Erythroblast (primary cell): Measurements from ENCODE around the gene COX5B.
"Not testable (repeated sequence)": the region's sequence is repeated elsewhere in the genome, so short reads cannot be mapped to it uniquely, and the experiment has no call there.

Experiments used
- DNase-seq, 2 experiments: peaks; one replicate each; lab custom pipeline; 2025; lab: John Stamatoyannopoulos, UW
- GATA1 ChIP-seq: IDR thresholded peaks from 2 replicates; pipeline ENCODE4 v1.6.1; 2011; ENCODE audit warnings: low read depth, mild to moderate bottlenecking, control low read depth, low read length, moderate library complexity
- POLR2A ChIP-seq: IDR thresholded peaks from 2 replicates; pipeline ENCODE4 v1.6.1; 2011; ENCODE audit warnings: mild to moderate bottlenecking, low read length

COX5B gene

DNA sequence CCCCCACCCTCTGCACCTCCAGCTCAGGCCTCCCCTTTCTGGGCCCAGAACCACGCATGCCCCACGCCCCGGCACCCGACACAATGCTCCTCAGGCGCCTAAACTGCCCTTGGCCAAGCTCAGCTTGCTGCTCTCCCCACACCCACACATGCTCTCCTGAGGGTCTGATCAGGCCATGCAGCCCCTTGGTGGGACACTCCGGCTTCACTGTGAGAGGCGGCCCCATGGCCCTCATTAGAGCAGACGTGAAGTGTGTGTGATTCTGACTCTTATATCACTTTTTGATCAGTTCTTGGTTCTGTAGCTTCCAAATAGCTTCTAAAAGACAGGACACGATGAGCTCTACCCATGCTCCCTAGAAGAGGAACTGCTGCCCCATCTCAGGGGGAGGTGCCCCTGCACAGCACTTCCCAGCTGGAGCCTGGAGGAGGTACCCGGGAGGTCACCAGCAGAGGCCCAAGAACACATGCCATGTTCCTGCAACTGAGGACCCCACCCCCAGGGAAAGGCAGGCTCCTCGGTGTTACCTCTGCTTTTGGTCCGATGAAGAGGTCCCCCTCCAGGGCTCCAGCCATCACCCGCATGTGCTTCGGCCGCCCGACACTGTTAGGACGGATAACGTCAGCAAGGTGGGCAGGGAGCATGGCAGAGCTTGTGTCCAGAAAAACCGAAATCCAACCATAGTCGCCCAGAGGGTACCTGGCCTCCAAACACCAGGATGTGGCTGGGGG is 14.3 kb downstream of the COX5B start:
- TF ChIP-seq GATA1: no peak
- TF ChIP-seq POLR2A: no peak
- no peak for DNase-seq

DNA sequence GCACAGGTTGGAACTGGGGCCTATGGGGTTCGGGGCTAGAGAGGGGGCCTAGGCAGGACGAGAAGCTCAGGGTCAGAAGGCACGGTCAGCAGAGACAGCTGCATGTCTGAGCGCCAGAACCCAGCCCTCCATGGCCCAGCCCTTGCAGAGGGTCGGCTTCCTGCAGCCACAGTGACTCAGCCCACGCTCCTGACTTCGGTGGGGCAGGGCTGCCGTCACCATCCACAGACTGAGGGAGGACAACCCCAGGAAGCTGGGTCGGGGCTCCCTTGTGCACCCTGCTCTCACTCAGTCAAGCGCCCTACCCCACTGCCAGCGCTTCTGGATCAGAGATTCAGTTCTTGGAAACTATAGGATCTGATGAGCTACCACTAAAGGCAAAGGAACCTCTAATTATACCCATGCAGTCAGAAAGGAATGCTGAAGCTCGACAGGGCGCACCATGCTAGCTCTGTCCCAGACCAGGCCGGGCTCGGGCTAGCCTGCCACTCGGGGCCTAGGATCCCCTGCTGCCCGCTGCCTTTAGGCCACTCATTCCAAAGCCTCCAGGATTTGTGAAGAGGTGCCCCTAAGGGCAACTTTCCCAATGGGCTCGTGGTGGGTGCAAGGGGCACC is 15.0 kb downstream of the COX5B start:
- DNase-seq: no peak
- TF ChIP-seq GATA1 (no peak), POLR2A (no peak)

DNA sequence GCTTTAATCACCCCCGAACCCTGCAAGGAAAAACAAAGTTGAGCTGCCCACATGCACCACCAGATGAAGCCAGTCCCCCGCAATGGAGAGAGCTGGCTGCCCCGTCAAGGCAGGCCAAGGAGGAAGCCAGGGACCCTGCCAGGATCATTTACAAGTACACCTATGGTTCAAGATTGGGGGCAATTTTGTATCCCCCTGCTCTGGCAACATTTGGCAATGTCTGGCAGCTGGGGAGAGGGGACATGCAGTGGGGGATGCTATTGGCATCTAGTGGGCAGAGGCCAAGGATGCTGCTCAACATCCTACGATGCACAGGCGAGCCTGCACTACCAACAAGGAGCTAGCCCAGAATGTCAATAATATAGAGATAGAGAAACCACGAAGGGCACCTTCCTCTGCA is 16.1 kb downstream of the COX5B start:
- DNase-seq: no peak
- TF ChIP-seq GATA1: no peak
- TF ChIP-seq POLR2A: no peak

DNA sequence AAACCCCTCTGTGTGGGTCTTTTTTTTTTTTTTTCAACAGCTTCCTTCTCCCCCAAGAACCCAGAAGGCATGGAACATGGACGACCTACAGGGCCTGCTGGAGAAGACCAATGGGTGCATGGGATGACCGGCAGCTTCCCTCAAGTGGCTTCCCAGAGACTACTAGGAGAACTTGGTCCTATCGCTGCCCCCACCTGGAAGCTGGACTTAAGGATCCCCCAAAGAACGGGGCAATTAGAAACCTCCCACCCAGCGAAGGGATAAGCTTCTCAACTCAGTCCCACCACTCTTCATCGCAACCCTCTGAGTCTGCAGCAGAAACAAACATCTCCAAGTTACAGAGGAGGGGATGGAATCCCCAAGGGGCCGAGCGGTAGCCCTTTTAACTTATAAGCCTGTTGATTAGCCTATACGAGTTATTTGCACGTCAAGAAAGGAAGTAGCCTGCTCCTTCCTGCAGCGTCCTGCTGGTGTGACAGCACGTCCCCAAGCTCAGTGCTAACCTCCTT is 16.6 kb downstream of the COX5B start:
- TF ChIP-seq GATA1: no peak
- DNase-seq: no peak

DNA sequence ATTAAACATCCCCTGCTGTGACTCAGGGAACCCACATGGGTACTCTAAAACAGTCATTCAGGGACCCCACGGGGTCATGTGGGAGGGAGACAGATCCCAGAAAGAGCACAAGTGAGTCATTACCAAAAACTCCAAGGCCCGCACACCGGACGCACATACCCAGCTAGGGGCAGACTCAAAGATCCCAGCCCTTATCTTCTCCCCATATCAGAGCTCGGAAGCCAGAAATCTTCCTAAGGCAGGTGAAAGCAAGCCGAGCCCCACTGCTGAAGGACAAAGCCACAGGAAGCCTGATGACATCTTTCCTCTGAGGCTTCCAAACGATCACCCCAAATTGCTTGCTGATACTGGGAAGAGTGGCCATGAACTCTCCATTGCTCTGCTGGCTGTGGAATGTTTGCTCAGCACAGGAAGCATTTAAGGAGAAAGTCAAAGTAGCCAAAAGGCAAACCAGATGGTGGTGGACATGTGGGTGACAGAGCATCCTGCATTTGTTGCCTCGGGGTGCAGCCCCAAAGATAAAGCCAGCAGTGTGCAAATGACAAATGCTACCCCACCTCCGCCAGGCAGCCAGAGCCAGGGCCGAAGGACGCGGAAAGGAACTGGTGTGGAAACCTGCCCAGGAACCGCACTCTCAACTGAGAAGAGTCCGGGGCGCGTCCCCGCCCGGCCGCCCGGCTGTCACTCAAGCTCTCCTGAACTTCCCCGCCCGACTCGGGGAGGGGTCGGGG is 17.2 kb downstream of the COX5B start:
- peak; percentile 80 to 83 for DNase-seq
- no peak for TF ChIP-seq POLR2A
- no peak for TF ChIP-seq GATA1

DNA sequence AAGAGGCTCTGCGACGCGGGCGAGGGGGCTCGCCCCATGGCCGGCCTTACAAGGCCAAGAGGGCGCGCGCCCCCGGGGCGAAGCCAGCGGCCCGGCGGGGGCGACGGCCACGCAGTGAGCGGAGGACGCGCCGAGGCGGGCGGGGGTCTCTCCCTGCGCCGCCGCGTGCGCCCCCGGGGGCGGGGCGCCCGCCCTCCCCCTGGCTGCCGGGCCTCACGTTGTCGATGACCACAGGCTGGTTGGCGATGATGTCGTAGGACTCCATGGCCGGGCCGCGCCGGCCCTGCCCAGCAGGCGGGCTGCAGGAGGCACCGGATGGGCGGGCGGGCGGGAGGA is 17.7 kb downstream of the COX5B start:
- TF ChIP-seq POLR2A: no peak
- no peak for TF ChIP-seq GATA1
- DNase-seq: no peak

DNA sequence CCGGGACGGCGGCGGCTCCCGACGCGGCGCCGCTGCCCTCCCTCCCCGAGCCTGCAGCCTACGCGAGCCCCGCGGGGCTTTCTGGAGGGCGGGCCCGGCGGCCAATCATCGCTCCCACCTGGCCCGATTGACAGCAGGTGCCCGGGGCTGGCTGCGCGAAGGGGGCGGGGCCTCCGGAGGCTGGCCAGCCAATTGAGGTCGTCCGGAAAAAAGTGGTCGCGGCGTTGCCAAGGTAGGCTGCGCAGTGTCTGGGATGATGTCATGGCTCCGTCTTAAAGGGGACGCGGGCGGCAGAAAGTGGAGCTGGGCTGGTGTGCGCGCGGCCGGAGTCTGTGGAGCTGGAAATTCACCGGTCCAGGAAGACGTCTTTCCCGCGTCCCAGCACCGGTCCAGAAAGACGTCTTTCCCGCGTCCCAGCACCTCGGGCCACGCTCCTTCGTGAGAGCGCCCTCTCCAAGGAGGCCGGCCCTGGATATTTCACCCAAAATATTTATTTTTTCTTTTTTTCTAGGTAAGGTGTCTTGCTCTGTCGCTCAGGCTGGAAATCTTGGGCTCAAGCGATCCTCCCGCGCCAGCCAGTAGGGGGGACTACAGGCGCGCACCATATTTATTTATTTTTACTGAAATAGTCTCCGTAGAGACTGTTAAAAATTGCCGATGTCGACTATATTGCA is 18.2 kb downstream of the COX5B start, which contains the start of gene ACTR1B:
TSS of gene ACTR1B (minus strand) at position 83 of the 674 bp plus-strand sequence. CDS start 154 bp downstream, outside the sequence.
- DNase-seq: peak; percentile 98 to 99
- no peak for TF ChIP-seq GATA1
- TF ChIP-seq POLR2A: peak; percentile 85

DNA sequence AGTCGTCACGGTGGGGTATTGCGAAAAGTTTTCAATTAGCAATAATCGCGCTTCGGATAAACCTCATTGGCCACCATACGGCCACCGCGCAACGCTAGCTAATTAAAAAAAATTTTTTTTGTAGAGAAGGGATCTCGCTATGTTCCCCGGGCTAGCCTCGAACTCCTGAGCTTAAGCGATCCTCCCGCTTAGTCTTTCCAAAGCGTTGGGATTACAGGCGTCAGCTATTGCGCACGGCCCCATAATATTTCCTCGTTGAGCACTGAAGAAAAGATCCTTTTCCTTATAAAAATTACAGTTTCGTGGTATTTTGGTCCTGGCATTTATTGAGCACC is 18.7 kb downstream of the COX5B start:
- DNase-seq: peak in 1 of 2 experiments; percentile 80
- TF ChIP-seq POLR2A: no peak
- TF ChIP-seq GATA1: no peak

DNA sequence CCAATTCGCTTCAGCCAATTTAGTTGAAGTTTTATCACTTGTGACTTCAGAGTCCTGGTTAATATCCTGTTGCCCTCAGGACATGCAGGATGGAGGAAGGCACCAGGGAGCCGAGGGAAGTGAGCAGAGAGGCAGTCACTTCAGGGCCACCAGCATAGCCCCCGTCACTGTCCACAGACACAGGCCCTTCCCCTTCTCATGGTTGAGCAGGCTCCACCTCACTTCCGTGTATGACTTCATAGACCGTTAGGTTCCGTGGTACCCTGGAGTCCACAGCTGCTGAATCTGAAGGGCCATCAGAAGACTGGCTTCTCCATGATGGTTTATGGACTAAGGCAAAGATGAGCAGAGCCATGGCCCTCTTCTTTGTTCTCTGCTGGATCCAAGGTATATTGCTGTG is 23.6 kb downstream of the COX5B start, which contains the start of gene C2orf92:
TSS of gene C2orf92 (plus strand) at position 266 of the 400 bp plus-strand sequence. CDS start at position 342, 76 bp downstream.
- DNase-seq: no peak
- no peak for TF ChIP-seq GATA1
- TF ChIP-seq POLR2A: no peak

DNA sequence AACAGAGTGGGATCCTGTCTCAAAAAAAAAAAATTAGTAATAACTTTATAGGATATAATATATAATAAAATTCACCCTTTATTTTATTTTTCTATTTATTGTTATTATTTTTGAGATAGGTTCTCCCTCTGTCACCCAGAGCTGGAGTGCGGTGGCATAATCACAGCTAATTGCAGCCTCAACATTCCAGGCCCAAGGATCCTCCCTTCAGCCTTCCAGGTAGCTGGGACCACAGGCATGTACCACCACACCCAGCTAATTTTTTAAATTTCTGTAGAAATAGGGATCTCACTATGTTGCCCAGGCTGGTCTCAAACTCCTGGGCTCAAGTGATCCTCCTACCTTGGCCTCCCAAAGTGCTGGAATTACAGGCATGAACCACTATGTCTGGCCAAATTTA is 24.6 kb downstream of the COX5B start:
- TF ChIP-seq GATA1 (no peak), POLR2A (no peak)

DNA sequence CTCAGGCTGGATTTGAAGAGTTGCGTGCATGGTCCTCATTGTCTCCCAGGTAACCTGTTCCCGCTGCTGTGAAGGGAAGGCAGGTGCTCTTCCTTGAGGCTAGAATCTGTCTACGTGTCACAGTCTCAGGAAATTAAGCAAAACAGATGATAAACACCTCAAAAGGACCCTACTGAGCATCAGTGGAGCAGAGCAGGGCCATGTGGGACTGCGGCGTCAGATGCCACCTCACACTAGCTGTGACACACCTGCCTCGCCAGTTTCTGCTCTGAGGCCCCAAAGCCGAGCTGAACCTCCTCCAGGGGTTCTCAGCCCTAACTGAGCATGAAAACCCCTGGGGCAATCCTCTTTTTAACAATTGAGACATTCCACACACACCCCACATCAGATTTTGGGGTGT is 25.7 kb downstream of the COX5B start:
- TF ChIP-seq GATA1 (no peak), POLR2A (no peak)
- DNase-seq: no peak

More for the DNA sequence above, 24.6 kb downstream of the COX5B start:
- DNase-seq: no peak

DNA sequence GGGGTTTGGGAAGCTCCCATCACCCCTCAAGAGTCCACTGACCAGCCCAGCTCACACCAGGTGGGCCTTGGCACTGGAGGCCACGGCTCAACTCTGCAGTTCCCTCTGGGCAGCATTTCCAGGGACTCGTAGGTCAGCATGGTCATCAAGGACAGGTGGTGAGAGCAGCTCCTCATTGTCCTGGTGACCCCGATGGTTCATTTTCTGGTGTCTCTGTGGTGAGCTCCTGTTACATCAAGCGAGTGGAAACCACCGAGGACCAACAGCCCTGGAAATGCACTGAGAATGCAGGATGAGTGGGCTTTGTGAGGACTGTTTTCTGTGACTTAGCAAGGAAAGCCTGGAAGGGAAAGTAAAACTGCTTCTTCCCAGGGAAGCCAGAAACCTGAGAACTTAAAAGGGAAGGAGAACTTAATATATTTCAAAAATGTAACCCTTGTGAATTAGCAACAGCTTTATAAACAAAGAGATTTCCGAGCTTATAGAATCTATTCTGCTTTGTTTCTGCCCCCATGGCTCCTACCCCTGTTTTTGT is 26.8 kb downstream of the COX5B start:
- not testable (repeated sequence) for DNase-seq

DNA sequence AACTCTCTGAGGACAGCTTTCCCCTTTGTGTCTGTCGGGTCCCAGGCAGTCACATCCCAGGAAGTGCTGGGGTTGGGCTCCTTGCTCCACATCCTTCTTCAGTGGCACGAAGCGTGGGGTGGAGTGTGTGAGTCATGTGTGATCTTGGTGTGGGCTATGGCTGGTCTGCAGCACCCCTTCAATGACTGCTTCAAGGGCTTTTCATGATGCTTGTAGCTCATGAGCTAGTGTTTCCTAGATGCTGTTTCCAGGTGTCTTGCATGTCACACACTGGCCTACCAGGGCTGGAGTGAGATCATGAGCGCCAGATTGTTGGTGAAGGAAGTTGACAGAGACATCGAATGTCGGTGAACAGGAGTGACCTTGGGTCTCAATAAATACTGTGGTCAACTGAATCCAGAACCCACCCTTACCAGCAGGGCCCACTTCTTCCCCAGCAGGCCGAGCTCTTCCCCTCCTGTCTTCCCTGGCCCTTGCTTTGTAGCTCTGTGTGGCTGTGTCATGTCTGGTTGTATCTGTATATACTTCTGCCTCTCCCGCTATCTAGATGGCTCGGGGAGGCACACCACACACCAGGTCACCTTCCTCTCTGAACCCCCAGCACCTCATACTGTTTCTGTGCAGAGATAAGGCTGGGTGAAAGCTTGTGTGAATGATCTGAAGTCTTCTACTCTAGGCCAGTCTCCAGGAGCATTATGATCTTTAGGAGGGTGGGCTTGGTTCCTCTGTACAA is 27.5 kb downstream of the COX5B start:
- peak in 1 of 2 experiments; percentile 53 for DNase-seq
- no peak for TF ChIP-seq GATA1
- TF ChIP-seq POLR2A: no peak

DNA sequence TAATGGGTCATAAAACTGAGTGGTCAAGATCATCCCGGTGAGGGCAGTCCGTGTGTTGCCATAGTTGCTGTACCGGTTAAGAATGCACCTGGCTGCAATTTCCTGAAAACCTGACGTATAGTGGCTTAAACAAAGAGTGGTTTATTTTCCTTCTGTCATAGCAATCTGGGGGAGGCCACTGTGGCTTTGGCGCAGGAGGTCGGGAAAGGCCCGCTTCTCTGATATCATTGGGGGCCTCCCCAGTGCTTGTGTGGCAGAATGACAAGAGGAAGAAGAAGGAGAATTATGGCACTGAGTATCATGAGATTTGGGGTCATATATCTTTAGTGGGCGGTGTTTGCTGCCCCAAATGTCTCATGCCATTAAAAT is 28.0 kb downstream of the COX5B start:
- TF ChIP-seq GATA1 (no peak), POLR2A (no peak)
- DNase-seq: no peak
